Skin of body (tissue), 2 donors: ENCODE results near the gene ODAM. TPM values are rescaled to one million over a fixed set of nuclear protein-coding genes. Genes with fewer than 3 reads are reported as not detected.
"Not testable (repeated sequence)": the region's sequence is repeated elsewhere in the genome, so short reads cannot be mapped to it uniquely, and the experiment has no call there.

ENCODE experiments used
- DNase-seq: peaks from one replicate; lab custom pipeline; 2025; lab: John Stamatoyannopoulos, UW
- total RNA-seq: library from RNA; depleted of rRNA; stranded (reverse); fragments of >200 nt; gene quantifications from one replicate; pipeline ENCODE4 v1.2.3, GENCODE V29; 2014

ODAM gene
- not detected for total RNA-seq

- no peak for DNase-seq
Observed at GRCh38 chr4:70195425-70195824, at the start of gene ODAM. TSS of gene ODAM (plus strand) at chr4:70195725. CDS start at chr4:70196544, 819 bp downstream.

- DNase-seq, result no peak
Observed at GRCh38 chr4:70151271-70151670, 44.3 kb upstream of the ODAM start.

GRCh38 chr4:70152088-70152487, 43.4 kb upstream of the ODAM start:
- no peak for DNase-seq

- no peak for DNase-seq
Observed at GRCh38 chr4:70153937-70154336, 41.6 kb upstream of the ODAM start, which contains the start of gene PRR27. TSS of gene PRR27 (plus strand) at chr4:70154237. CDS start at chr4:70154376, 139 bp downstream.

GRCh38 chr4:70158576-70158975, 36.9 kb upstream of the ODAM start:
- DNase-seq, result no peak

GRCh38 chr4:70177090-70177489, 18.4 kb upstream of the ODAM start:
- no peak for DNase-seq

GRCh38 chr4:70178075-70178660, 17.4 kb upstream of the ODAM start:
- no peak for DNase-seq

GRCh38 chr4:70179811-70180210, 15.7 kb upstream of the ODAM start:
- peak; percentile 7 for DNase-seq

- DNase-seq, result no peak
Observed at GRCh38 chr4:70181864-70182263, 13.7 kb upstream of the ODAM start.

GRCh38 chr4:70182517-70183167, 12.9 kb upstream of the ODAM start:
- DNase-seq, result peak; percentile 73

GRCh38 chr4:70183168-70183939, 12.2 kb upstream of the ODAM start:
- no peak for DNase-seq

- no peak for DNase-seq
Observed at GRCh38 chr4:70183940-70184246, 11.6 kb upstream of the ODAM start.

- no peak for DNase-seq
Observed at GRCh38 chr4:70187216-70187615, 8.3 kb upstream of the ODAM start.

GRCh38 chr4:70190579-70190978, 4.9 kb upstream of the ODAM start:
- DNase-seq, result no peak

GRCh38 chr4:70191647-70192046, 3.9 kb upstream of the ODAM start:
- no peak for DNase-seq

- no peak for DNase-seq
Observed at GRCh38 chr4:70192895-70193294, 2.6 kb upstream of the ODAM start.

- DNase-seq, result no peak
Observed at GRCh38 chr4:70196857-70197256, 1.3 kb downstream of the ODAM start.

- no peak for DNase-seq
Observed at GRCh38 chr4:70197842-70198241, 2.3 kb downstream of the ODAM start.

- no peak for DNase-seq
Observed at GRCh38 chr4:70203601-70204000, 8.1 kb downstream of the ODAM start.

- not testable (repeated sequence) for DNase-seq
Observed at GRCh38 chr4:70212752-70213151, 17.2 kb downstream of the ODAM start.

GRCh38 chr4:70216109-70216508, 20.6 kb downstream of the ODAM start:
- DNase-seq, result not testable (repeated sequence)

- DNase-seq, result not testable (repeated sequence)
Observed at GRCh38 chr4:70216550-70216949, 21.0 kb downstream of the ODAM start.

- not testable (repeated sequence) for DNase-seq
Observed at GRCh38 chr4:70221389-70221788, 25.9 kb downstream of the ODAM start.
